ES-I3 (cell line): ENCODE measurements around the gene SLC5A2.
"Not testable (repeated sequence)": the region's sequence is repeated elsewhere in the genome, so short reads cannot be mapped to it uniquely, and the experiment has no call there.

Source experiments
- H3K36me3 ChIP-seq: 2 replicates; pipeline ENCODE4 v1.6.1; 2013; ENCODE audit warnings: mild to moderate bottlenecking, low read length, control low read depth, moderate library complexity; ENCODE audit not compliant: insufficient read depth
- H3K4me1 ChIP-seq: 2 replicates; pipeline ENCODE4 v1.6.1; 2013; ENCODE audit warnings: mild to moderate bottlenecking, control low read depth, low read length; ENCODE audit not compliant: insufficient read depth
- H3K9ac ChIP-seq: 2 replicates; pipeline ENCODE4 v1.6.1; 2013; ENCODE audit warnings: low read depth, mild to moderate bottlenecking, low read length, moderate library complexity
- H3K9me3 ChIP-seq: 2 replicates; pipeline ENCODE4 v1.6.1; 2013; ENCODE audit warnings: mild to moderate bottlenecking, low read length, moderate library complexity; ENCODE audit not compliant: control insufficient read depth, insufficient read depth

SLC5A2 gene

GRCh38 chr16:31529937-31530312 is 47.0 kb downstream of the SLC5A2 start:
- H3K9me3 ChIP-seq = no peaks in the 10 kb centered on the region
- H3K4me1 ChIP-seq = peaks cover 9% of the 10 kb centered on the region
- H3K36me3 ChIP-seq = no peaks in the 10 kb centered on the region
- H3K9ac ChIP-seq = peak overlapping the region; percentile 55

- Histone ChIP-seq H3K4me1 (peaks cover 9% of the 10 kb centered on the region), H3K36me3 (no peaks in the 10 kb centered on the region), H3K9ac (no peak overlapping the region), H3K9me3 (no peaks in the 10 kb centered on the region)
Measured at GRCh38 chr16:31530405-31530804, 47.5 kb downstream of the SLC5A2 start.

- no peaks in the 10 kb centered on the region for H3K36me3 ChIP-seq
- H3K4me1 ChIP-seq = peaks cover 9% of the 10 kb centered on the region
- no peaks in the 10 kb centered on the region for H3K9me3 ChIP-seq
Measured at GRCh38 chr16:31531096-31531495, 48.2 kb downstream of the SLC5A2 start.

GRCh38 chr16:31532120-31532519 is 49.2 kb downstream of the SLC5A2 start:
- Histone ChIP-seq H3K4me1 (peaks cover 9% of the 10 kb centered on the region), H3K9me3 (no peaks in the 10 kb centered on the region), H3K9ac (no peak overlapping the region), H3K36me3 (no peaks in the 10 kb centered on the region)

More at GRCh38 chr16:31531096-31531495, 48.2 kb downstream of the SLC5A2 start:
- H3K9ac ChIP-seq = no peak overlapping the region

- 0 out of 2 replicates have a peak, but pooled peaks cover 4% of the 10 kb centered on the region for H3K4me1 ChIP-seq
- no peak overlapping the region for H3K9ac ChIP-seq
- H3K36me3 ChIP-seq = no peaks in the 10 kb centered on the region
- no peaks in the 10 kb centered on the region for H3K9me3 ChIP-seq
Measured at GRCh38 chr16:31532896-31533295, 50.0 kb downstream of the SLC5A2 start.

GRCh38 chr16:31535737-31536136 is 52.8 kb downstream of the SLC5A2 start:
- H3K9ac ChIP-seq = no peak overlapping the region
- no peaks in the 10 kb centered on the region for H3K4me1 ChIP-seq
- H3K36me3 ChIP-seq = no peaks in the 10 kb centered on the region
- H3K9me3 ChIP-seq = no peaks in the 10 kb centered on the region; the same call in 1 of the 2 replicates

- Histone ChIP-seq H3K4me1 (no peaks in the 10 kb centered on the region), H3K9ac (peak overlapping the region; percentile 50; the same call in 1 of the 2 replicates), H3K9me3 (no peaks in the 10 kb centered on the region; the same call in 1 of the 2 replicates)
Measured at GRCh38 chr16:31536804-31537361, 54.0 kb downstream of the SLC5A2 start.

GRCh38 chr16:31537362-31538242 is 54.7 kb downstream of the SLC5A2 start:
- no peaks in the 10 kb centered on the region; the same call in 1 of the 2 replicates for H3K9me3 ChIP-seq

More at GRCh38 chr16:31536804-31537361, 54.0 kb downstream of the SLC5A2 start:
- no peaks in the 10 kb centered on the region for H3K36me3 ChIP-seq

GRCh38 chr16:31538243-31538598 is 55.3 kb downstream of the SLC5A2 start:
- H3K9ac ChIP-seq, H3K4me1 ChIP-seq, H3K9me3 ChIP-seq, H3K36me3 ChIP-seq: not testable (repeated sequence)

More at GRCh38 chr16:31537362-31538242, 54.7 kb downstream of the SLC5A2 start:
- Histone ChIP-seq H3K36me3 (no peaks in the 10 kb centered on the region), H3K9ac (peak overlapping the region; percentile 50; the same call in 1 of the 2 replicates), H3K4me1 (no peaks in the 10 kb centered on the region)

- not testable (repeated sequence) for H3K9me3 ChIP-seq, H3K9ac ChIP-seq, H3K4me1 ChIP-seq, H3K36me3 ChIP-seq
Measured at GRCh38 chr16:31539762-31540161, 56.8 kb downstream of the SLC5A2 start.
